ENCODE measurements around the gene ATP2C2.
"Not testable (repeated sequence)": the region's sequence is repeated elsewhere in the genome, so short reads cannot be mapped to it uniquely, and the experiment has no call there.

Gene ATP2C2

DNA sequence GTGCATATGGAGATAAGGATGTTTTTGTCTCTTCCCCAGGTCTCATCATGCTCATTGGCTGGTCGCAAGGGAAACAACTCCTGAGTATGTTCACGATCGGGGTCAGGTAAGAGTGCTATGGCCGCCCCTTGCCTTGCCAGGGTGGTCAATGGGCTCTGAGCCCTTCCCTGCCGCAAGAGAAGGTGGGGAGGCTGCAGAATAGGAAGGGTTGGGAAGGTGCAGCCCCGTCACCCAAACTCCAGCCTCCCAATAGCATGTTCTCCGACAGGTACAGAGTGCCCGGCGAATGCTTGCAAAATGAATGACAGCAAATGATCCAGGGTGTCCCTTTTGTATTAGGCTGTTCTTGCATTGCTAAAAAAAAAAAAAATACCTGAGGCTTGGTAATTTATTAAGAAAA, 57.4 kb downstream of the ATP2C2 start:
- DNase-seq, result no peak

DNA sequence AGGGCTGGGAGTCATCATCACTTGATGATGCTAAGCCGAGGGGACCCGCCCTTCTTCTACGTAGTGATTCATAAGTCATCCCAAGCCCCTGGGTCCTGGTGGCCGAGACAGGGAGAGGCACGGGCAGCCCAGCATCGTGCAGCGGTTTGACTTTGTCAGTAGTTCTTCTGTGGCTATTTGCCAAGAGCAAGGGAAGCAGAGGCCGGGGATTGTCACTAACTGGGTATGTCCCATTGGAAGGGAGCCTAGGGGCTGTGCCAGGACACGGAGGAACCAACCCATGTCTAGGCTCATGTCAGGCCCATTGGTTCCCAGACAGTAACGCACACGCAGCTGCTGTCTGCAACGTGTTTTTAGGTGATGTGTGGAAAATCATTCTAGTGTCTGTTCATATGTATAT, 58.5 kb downstream of the ATP2C2 start:
- DNase-seq, result no peak

DNA sequence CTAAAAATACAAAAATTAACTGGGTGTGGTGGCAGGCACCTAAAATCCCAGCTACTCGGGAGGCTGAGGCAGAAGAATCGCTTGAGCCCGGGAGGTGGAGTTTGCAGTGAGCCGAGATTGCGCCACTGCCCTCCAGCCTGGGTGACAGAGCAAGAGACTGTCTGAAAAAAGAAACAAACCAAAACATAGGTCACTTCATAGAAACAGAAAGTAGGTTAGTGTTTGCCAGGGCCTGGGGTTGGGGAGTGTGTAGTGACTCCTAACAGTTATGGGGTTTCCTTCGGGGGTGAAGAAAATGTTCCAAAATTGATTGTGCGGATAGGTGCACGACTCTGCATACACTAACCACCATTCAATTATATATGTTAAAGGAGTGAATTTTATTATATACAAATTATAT, 59.2 kb downstream of the ATP2C2 start:
- DNase-seq, result no peak

GRCh38 chr16:84430860-84431259, 62.5 kb downstream of the ATP2C2 start:
- no peak for DNase-seq

GRCh38 chr16:84434800-84435199, 66.5 kb downstream of the ATP2C2 start:
- DNase-seq, result no peak

DNA sequence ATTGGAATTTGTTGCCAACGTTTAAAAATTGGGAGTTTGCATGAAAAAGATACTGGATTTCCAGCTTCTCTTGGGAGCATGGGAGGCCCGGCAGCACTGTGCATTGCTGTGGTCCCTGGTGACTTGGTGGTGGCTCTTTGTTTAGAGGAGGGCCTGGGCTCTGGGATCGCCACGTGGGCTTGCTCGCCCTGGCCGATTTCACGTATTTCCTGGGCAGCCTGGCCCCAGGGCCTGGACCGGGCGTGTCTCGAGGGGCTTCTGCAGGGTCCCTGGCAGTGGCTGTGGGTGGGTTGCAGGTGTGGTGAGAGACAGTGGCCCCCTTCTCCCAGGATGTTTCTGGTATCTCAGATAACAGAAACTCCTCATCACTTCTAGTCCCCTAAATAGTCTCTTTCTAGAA, 67.9 kb downstream of the ATP2C2 start:
- DNase-seq, result no peak

DNA sequence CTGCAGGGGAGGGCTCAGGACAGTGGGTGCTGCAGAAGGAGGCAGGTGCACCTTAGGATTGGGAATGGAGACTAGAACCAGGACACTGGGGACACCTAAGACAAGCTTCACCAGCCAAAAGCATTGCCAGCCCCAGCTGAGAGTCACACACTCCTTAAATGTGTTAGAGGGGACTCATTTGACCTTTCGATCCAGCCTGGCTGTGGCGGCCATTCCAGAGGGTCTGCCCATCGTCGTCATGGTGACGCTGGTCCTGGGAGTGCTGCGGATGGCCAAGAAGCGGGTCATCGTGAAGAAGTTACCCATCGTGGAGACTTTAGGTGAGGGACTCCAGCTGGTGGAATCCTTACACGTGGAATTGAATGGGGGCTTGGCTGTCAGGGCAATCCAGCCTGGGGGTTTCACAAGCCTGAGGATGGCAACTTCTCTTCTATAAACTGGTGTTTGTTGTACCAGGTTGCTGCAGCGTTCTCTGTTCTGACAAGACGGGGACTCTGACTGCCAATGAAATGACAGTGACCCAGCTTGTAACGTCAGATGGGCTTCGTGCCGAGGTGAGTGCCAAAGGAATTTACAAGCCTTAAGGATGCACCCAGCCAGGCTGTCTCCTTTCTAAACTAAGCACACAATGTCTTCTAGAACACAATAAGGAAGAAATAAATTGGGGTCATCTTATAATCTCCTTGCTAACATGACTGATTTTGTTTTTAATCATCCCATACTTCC, 70.8 kb downstream of the ATP2C2 start:
- DNase-seq, result no peak

DNA sequence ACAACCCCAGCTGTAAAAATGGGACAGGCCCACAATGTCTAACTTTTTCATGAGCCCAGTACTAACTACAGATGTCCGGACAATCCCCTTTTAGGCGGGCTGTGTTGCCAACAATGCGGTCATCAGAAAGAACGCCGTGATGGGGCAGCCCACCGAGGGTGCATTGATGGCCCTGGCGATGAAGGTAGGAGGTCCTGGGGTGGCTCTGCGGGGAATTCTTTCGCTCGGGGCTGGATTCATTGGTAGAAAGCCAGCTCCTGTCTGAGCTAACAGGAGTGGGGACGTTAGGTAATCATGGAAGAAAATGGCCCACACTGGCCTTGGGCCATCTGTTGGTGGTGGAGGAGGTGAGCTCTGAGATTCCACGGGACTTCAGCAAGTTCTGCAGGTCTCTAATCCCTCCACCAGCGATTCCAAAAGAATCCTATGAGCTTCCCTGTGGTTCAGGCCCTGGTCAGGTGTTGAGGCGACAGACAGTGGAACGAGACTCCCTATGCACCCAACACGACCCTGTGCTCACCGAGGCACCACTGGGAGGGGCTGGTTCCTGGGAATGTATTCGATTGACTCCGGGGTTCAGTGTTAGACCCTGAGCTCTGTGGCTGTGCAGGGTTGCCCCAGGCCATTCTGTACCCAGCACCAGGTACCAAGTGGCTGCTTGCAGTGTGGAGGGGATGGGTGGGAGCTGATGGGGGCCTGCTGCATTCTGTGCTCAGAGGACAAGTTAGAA, 74.2 kb downstream of the ATP2C2 start:
- DNase-seq, result no peak

GRCh38 chr16:84443166-84443802, 74.9 kb downstream of the ATP2C2 start:
- no peak for DNase-seq

DNA sequence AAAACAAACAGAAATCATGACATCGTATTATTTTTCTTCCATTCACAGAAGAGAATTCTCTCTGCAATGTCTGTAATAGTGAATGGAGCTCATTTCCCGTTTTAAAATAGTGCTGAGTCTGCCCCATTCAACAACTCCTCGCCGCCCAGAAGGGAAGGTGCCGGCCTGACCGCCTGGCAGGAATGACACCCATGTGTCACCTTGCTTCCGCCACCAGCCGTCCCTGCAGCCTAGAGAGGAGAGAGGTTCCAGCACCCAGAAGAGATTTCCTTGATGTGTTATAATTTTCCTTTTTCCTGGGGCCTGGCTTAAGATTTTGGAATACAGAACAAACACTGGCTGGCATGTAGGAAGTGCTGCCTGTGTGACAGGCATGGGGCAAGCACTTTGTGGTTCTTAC, 76.1 kb downstream of the ATP2C2 start:
- DNase-seq, result no peak

DNA sequence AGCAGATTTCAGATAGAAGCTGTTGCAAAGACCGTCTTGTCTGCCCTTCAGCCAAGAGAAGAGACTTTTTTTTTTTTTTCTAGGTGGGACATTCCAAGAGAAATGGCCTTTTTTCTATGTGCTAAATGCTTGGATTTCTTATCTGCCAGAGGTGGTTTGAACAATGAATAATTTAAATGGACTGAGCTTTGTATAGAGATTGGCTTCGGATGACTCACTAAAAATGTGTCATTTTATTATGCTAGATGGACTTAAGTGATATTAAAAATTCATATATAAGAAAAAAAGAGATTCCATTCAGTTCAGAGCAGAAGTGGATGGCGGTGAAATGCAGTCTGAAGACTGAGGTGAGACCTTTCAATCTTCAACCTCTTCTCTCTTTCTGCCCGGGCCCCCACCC, 77.7 kb downstream of the ATP2C2 start:
- no peak for DNase-seq

DNA sequence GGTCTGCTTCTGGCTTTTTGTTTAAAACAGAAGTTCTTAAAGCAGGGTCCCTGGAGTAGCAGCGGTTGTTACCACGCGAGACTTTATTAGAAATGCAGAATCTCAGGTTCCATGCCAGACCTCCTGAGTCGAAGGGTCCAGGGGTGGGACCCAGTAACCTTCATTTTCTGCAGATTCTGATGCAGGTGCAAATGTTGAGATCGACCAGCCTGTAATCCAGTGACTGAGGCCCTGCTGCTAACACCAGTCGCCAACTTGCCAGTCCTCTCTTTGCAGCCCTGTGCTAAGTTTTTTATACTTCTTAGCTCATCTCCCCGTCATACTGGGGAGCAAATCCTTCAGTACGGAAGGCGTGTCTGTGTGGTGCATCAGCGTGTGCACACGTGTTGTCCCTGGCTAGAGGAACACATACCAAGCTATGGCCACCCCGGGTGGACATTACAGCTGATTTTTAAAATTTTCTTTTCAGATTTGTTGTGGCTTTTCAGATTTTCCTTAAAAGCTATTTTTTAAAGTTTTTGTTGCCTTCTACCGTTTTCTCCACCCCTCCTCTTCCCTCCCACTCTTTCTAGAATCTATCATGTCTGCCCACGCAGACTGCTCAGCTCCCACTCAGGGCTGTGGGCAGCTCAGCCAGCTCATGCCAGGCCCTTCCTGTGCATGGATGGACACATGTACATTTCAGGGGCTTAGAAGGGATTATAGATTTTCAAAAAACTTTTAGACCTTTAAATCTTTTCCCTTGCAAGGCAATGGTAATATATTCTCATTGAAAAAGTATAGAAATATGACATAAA, 78.5 kb downstream of the ATP2C2 start:
- no peak for DNase-seq

DNA sequence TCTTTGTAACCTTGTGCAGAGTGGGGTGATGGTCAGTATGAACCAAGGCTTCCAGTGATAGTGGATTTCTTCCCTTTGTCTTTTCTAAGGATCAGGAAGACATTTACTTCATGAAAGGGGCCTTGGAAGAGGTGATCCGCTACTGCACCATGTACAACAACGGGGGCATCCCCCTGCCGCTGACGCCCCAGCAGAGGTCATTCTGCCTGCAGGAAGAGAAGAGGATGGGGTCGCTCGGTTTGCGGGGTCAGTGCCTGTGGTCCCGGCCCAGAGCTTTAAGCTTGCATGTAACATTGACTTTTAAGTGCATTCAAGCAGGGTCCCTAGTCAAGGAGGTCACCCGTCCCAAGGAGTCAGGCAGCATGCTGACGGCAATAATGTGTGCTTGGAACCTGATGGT, 80.1 kb downstream of the ATP2C2 start:
- DNase-seq, result no peak

GRCh38 chr16:84449156-84450140, 81.1 kb downstream of the ATP2C2 start:
- DNase-seq, result no peak

- no peak for DNase-seq
Observed at GRCh38 chr16:84450176-84450865, 82.0 kb downstream of the ATP2C2 start.

GRCh38 chr16:84451010-84451676, 82.8 kb downstream of the ATP2C2 start:
- not testable (repeated sequence) for DNase-seq

DNA sequence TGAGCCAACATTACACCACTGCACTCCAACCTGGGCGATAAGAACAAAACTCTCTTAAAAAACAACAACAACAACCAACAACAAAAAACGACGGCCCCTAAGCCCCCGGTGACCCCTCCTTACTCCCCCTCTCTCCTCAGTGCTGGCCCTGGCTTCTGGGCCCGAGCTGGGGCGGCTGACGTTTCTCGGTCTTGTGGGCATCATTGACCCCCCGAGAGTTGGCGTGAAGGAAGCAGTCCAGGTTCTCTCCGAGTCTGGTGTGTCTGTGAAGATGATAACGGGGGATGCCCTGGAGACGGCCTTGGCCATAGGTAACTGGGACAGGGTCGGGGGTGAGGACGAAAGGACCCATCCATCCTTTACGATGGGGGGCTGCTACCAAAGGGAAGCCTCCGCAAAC, 83.4 kb downstream of the ATP2C2 start:
- no peak for DNase-seq

DNA sequence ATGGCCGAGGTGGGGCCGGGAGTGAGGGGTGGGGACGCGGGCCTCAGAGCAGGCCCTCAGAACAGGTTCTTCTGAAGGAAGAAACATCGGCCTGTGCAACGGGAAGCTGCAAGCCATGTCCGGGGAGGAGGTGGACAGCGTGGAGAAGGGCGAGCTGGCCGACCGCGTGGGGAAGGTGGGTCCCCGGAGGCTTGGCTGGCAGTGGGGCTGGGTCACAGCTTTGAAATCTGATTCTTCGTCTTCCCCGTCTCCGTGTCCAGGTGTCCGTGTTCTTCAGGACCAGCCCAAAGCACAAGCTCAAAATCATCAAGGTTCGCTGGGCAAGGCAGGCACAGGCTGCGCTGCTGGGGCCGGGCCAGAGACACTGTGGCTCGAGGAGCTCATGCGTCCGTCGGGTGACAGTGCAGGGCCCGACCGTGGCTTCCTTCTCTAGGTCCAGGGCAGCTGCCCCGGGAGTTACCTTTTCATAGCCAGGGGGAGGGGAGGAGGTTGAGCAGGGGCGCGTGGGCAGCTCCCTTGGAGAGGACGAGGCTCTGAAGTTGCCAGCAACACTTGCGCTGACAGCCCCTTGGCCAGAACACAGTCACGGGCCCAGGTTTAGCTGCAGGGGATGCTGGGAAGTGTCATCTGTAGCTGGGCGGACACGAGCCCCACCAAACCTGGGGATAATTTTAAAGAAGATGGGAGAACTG, 84.9 kb downstream of the ATP2C2 start:
- DNase-seq, result no peak

DNA sequence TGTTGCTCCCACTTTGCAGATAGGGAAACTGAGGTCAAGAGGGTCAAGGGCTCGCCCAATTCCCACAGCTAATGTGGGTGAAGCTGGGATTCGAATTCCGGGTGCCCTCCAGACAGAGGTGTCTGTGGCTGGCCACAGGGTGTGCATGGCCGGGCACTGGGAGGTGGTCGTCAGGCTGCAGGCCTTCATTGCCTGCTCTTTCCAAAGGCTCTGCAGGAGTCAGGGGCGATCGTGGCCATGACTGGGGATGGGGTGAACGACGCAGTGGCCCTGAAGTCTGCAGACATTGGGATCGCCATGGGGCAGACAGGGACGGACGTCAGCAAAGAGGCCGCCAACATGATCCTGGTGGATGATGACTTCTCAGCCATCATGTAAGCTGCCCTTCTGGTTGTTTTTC, 86.3 kb downstream of the ATP2C2 start:
- no peak for DNase-seq

DNA sequence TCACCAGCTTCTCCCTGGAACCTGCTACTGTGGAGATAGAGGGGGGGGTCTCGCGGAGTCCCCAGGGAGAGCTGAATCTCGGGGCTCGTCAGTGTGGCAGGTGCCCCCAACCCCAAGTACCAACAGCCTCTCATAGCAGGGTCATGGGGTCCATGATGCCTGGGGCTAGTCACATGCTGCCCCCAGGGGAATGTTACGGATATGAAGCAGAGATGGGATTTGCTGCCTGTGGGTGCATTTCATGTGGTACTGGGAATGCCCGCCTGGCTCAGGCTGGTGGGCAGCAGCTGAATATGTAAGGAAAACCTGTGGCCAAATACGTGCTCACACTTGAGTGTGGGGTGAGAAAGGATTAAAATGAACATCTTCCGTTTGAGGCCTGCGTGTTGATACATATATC, 86.7 kb downstream of the ATP2C2 start:
- DNase-seq, result no peak

All from NCI-H1436 treated with DMSO at 0.1 percent for 48 hours (cell line).